ENCODE measurements around the gene TRAM2. TPM values are rescaled to one million over a fixed set of nuclear protein-coding genes. Genes with fewer than 3 reads are reported as not detected.

The TRAM2 gene
- total RNA-seq, 1 experiment from 2014 or later: 9.9 TPM

DNA sequence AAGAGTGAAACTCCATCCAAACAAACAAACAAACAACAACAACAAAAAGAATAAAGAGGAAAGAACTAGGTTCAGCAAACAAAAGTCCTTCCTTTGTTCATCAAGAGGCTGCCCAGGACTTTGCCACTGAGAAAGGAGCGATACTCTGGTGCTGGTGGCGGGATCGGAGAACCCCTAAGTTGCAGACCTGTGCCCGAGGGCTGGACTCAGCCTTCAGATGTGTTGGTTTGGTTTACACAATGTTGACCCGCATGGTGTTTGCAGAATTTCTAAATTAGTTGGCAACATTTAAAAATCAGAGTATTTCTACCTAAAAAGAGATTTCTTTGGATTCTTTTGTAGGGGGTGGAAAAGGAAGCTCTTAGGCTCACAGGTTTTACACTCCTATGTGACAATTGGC, 42.5 kb downstream of the TRAM2 start:
- intact Hi-C loops (cut with micrococcal nuclease): no loop called here
- CTCF ChIA-PET: interaction anchor here (1.0 kb wide), 1 partner anchor 371 kb away, joined by 3 read pairs; no protein-coding TSS in a partner anchor
- TF ChIP-seq, protein P1, sequence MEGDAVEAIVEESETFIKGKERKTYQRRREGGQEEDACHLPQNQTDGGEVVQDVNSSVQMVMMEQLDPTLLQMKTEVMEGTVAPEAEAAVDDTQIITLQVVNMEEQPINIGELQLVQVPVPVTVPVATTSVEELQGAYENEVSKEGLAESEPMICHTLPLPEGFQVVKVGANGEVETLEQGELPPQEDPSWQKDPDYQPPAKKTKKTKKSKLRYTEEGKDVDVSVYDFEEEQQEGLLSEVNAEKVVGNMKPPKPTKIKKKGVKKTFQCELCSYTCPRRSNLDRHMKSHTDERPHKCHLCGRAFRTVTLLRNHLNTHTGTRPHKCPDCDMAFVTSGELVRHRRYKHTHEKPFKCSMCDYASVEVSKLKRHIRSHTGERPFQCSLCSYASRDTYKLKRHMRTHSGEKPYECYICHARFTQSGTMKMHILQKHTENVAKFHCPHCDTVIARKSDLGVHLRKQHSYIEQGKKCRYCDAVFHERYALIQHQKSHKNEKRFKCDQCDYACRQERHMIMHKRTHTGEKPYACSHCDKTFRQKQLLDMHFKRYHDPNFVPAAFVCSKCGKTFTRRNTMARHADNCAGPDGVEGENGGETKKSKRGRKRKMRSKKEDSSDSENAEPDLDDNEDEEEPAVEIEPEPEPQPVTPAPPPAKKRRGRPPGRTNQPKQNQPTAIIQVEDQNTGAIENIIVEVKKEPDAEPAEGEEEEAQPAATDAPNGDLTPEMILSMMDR (IDR thresholded peaks at IDR 0.05; ENCODE audit: unreplicated experiment): no peak
- POLR2A ChIA-PET: interaction anchor here (0.8 kb wide), 1 partner anchor 33 kb away, joined by 4 read pairs; no protein-coding TSS in a partner anchor
- no peaks in the 10 kb centered on the region for H3K9me3 Mint-ChIP-seq (ENCODE audit: unreplicated experiment)
- H3K27me3 Mint-ChIP-seq (ENCODE audit: insufficient read depth, unreplicated experiment): no peaks in the 10 kb centered on the region
- H3K4me1 Mint-ChIP-seq (ENCODE audit: insufficient read depth, unreplicated experiment): peaks cover 32% of the 10 kb centered on the region
- BruUV-seq (replicated peaks): no TSS peak
- H3K36me3 Mint-ChIP-seq (ENCODE audit: insufficient read depth, unreplicated experiment): peaks cover 6% of the 10 kb centered on the region
- DNase-seq (ENCODE audit: unreplicated experiment): no peak
- no peak overlapping the region for H3K27ac Mint-ChIP-seq (ENCODE audit: low read depth, unreplicated experiment)
- H3K4me3 Mint-ChIP-seq (ENCODE audit: unreplicated experiment): no peak overlapping the region

GRCh38 chr6:52533491-52533890, 43.4 kb downstream of the TRAM2 start:
- POLR2A ChIA-PET: interaction anchor here (0.5 kb wide), 1 partner anchor 593 kb away, joined by 3 read pairs; no protein-coding TSS in a partner anchor
- no peaks in the 10 kb centered on the region for H3K27me3 Mint-ChIP-seq (ENCODE audit: insufficient read depth, unreplicated experiment)
- no peak overlapping the region for H3K4me3 Mint-ChIP-seq (ENCODE audit: unreplicated experiment)
- BruUV-seq (replicated peaks): no TSS peak
- H3K27ac Mint-ChIP-seq (ENCODE audit: low read depth, unreplicated experiment): no peak overlapping the region
- peaks cover 24% of the 10 kb centered on the region for H3K4me1 Mint-ChIP-seq (ENCODE audit: insufficient read depth, unreplicated experiment)
- H3K9me3 Mint-ChIP-seq (ENCODE audit: unreplicated experiment): no peaks in the 10 kb centered on the region
- H3K36me3 Mint-ChIP-seq (ENCODE audit: insufficient read depth, unreplicated experiment): peaks cover 6% of the 10 kb centered on the region
- TF ChIP-seq, protein P1 (IDR thresholded peaks at IDR 0.05; ENCODE audit: unreplicated experiment): no peak
- CTCF ChIA-PET: interaction anchor here (0.6 kb wide), 1 partner anchor 749 kb away, joined by 3 read pairs; no protein-coding TSS in a partner anchor
- intact Hi-C loops (cut with micrococcal nuclease): no loop called here
- DNase-seq (ENCODE audit: unreplicated experiment): no peak

DNA sequence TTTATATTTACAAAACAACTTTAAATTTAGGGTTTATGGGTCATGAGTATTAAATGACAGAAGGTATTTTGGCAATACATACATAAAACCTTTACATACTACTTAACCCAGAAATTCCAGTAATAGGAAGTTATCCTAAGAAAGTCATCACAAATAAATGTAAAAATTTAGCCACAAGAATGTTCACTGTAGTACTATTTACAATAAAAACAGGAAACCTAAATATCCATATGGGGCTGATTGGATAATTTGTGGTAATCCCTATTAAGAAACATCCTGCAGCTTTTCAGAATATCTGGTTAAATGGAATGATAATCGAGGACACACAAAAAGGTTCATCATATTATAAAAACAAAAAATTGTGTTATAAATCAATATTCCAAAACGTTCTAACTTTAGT, 44.4 kb downstream of the TRAM2 start:
- intact Hi-C loops (cut with micrococcal nuclease): no loop called here
- ChIA-PET POLR2A (interaction anchor here (1.1 kb wide), 1 partner anchor 17 kb away, joined by 3 read pairs; no protein-coding TSS in a partner anchor), CTCF (no interaction called here)
- no peak for DNase-seq (ENCODE audit: unreplicated experiment)
- H3K4me1 Mint-ChIP-seq (ENCODE audit: insufficient read depth, unreplicated experiment): peaks cover 13% of the 10 kb centered on the region
- peaks cover 6% of the 10 kb centered on the region for H3K36me3 Mint-ChIP-seq (ENCODE audit: insufficient read depth, unreplicated experiment)
- no peaks in the 10 kb centered on the region for H3K27me3 Mint-ChIP-seq (ENCODE audit: insufficient read depth, unreplicated experiment)
- no peak overlapping the region for H3K27ac Mint-ChIP-seq (ENCODE audit: low read depth, unreplicated experiment)
- TF ChIP-seq, protein P1 (IDR thresholded peaks at IDR 0.05; ENCODE audit: unreplicated experiment): no peak
- BruUV-seq (replicated peaks): no TSS peak
- H3K4me3 Mint-ChIP-seq (ENCODE audit: unreplicated experiment): no peak overlapping the region
- H3K9me3 Mint-ChIP-seq (ENCODE audit: unreplicated experiment): no peaks in the 10 kb centered on the region

- POLR2A ChIA-PET: interaction anchor here (1.1 kb wide), 1 partner anchor 16 kb away, joined by 3 read pairs; no protein-coding TSS in a partner anchor
- no TSS peak for BruUV-seq (replicated peaks)
- H3K4me3 Mint-ChIP-seq (ENCODE audit: unreplicated experiment): no peak overlapping the region
- peaks cover 6% of the 10 kb centered on the region for H3K36me3 Mint-ChIP-seq (ENCODE audit: insufficient read depth, unreplicated experiment)
- CTCF ChIA-PET: no interaction called here
- H3K27me3 Mint-ChIP-seq (ENCODE audit: insufficient read depth, unreplicated experiment): no peaks in the 10 kb centered on the region
- H3K9me3 Mint-ChIP-seq (ENCODE audit: unreplicated experiment): no peaks in the 10 kb centered on the region
- TF ChIP-seq, protein P1 (IDR thresholded peaks at IDR 0.05; ENCODE audit: unreplicated experiment): no peak
- intact Hi-C loops (cut with micrococcal nuclease): no loop called here
- H3K4me1 Mint-ChIP-seq (ENCODE audit: insufficient read depth, unreplicated experiment): peaks cover 7% of the 10 kb centered on the region
- no peak for DNase-seq (ENCODE audit: unreplicated experiment)
- no peak overlapping the region for H3K27ac Mint-ChIP-seq (ENCODE audit: low read depth, unreplicated experiment)
Measured at GRCh38 chr6:52531834-52532233, 45.0 kb downstream of the TRAM2 start.
